CD4-positive, CD25-positive, alpha-beta regulatory T cell (primary cell): ENCODE data around the gene CD28. TPM values are rescaled to one million over a fixed set of nuclear protein-coding genes. Genes with fewer than 3 reads are reported as not detected.
"Not testable (repeated sequence)": the region's sequence is repeated elsewhere in the genome, so short reads cannot be mapped to it uniquely, and the experiment has no call there.

Source experiments
- ATAC-seq, 2 donors: fragments of 150-1000 bp; cut with Tn5 transposase; one replicate each; pipeline ENCODE4 v1.10.0; 2021; ENCODE audit warnings: low read depth in 2 of 2, moderate number of reproducible peaks in 2 of 2, moderate library complexity in 1 of 2
- DNase-seq, 3 donors: peaks; one replicate each; pipeline versions ENCODE4 v3.0.0 to v3.0.0-alpha.2; 2012 to 2022; ENCODE audit warnings: mixed read lengths in 1 of 3
- H3K27ac ChIP-seq: one replicate; pipeline ENCODE4 v1.7.0; 2013; ENCODE audit warnings: mild to moderate bottlenecking, low read length; ENCODE audit not compliant: insufficient read depth, poor library complexity, severe bottlenecking
- H3K27me3 ChIP-seq: one replicate; pipeline ENCODE4 v1.7.0; 2013; ENCODE audit warnings: low read length; ENCODE audit not compliant: control insufficient read depth, insufficient read depth
- H3K36me3 ChIP-seq: one replicate; pipeline ENCODE4 v1.7.0; 2013; ENCODE audit warnings: mild to moderate bottlenecking, low read length, moderate library complexity; ENCODE audit not compliant: control insufficient read depth, insufficient read depth
- H3K4me1 ChIP-seq: 2 replicates; pipeline ENCODE4 v1.7.0; 2013; ENCODE audit warnings: mild to moderate bottlenecking, low read length; ENCODE audit not compliant: insufficient read depth, control insufficient read depth, poor library complexity, severe bottlenecking
- H3K4me3 ChIP-seq: one replicate; pipeline ENCODE4 v1.7.0; 2013; ENCODE audit warnings: low read depth, mild to moderate bottlenecking, low read length, moderate library complexity
- H3K9me3 ChIP-seq, 2 experiments: 1 replicate in 1 of 2; 2 replicates in 1 of 2; pipeline ENCODE4 v1.7.0; 2013; ENCODE audit warnings: low read length in 2 of 2, mild to moderate bottlenecking in 1 of 2, moderate library complexity in 1 of 2; ENCODE audit not compliant: control insufficient read depth in 2 of 2
- H3K27ac Mint-ChIP-seq, 3 donors: one replicate each; pipeline ENCODE4 v1.8.0; 2020 to 2022; ENCODE audit warnings: mild to moderate bottlenecking in 3 of 3, mixed read lengths in 3 of 3, moderate library complexity in 2 of 3
- H3K27me3 Mint-ChIP-seq: one replicate; pipeline ENCODE4 v1.8.0; 2022; ENCODE audit warnings: mild to moderate bottlenecking, mixed read lengths
- H3K36me3 Mint-ChIP-seq: one replicate; pipeline ENCODE4 v1.8.0; 2020; ENCODE audit warnings: mixed read lengths
- H3K4me1 Mint-ChIP-seq, 4 donors: one replicate each; pipeline ENCODE4 v1.8.0; 2020 to 2022; ENCODE audit warnings: mixed read lengths in 4 of 4, mild to moderate bottlenecking in 1 of 4
- H3K4me3 Mint-ChIP-seq, 4 donors: one replicate each; pipeline ENCODE4 v1.8.0; 2020 to 2022; ENCODE audit warnings: mild to moderate bottlenecking in 4 of 4, mixed read lengths in 4 of 4, moderate library complexity in 3 of 4
- H3K9me3 Mint-ChIP-seq, 7 donors: one replicate each; pipeline ENCODE4 v1.8.0; 2020 to 2022; ENCODE audit warnings: mixed read lengths in 7 of 7, mild to moderate bottlenecking in 3 of 7, moderate library complexity in 2 of 7
- polyA plus RNA-seq, 4 donors: library from polyadenylated mRNA; unstranded; fragments of 300-500 nt; fragmentation: Illumina TruSeq; gene quantifications; one replicate each; pipeline ENCODE4 v1.2.3, GENCODE V29; 2021
- total RNA-seq: library from RNA; stranded (reverse); gene quantifications from one replicate; pipeline ENCODE4 v1.2.3, GENCODE V29; 2022

CD28 gene
- total and polyA plus RNA-seq, 5 donors from 2014 or later = 92.6 to 235 (median 143) TPM

GRCh38 chr2:203780231-203780630 is 73.8 kb downstream of the CD28 start:
- no peak for DNase-seq
- H3K4me3 ChIP-seq = no peak overlapping the region
- Mint-ChIP-seq H3K27me3 (no peaks in the 10 kb centered on the region), H3K4me3 (no peak overlapping the region), H3K9me3 (peaks cover 0 to 3% (median 0%) of the 10 kb centered on the region in 7 donors), H3K4me1 (peaks cover 19 to 53% (median 28%) of the 10 kb centered on the region in 4 donors), H3K27ac (peak overlapping the region in 1 of 3 donors; percentile 50), H3K36me3 (peaks cover 7% of the 10 kb centered on the region)
- no peaks in the 10 kb centered on the region for H3K36me3 ChIP-seq
- no peak overlapping the region for H3K27ac ChIP-seq
- ATAC-seq = no peak
- H3K9me3 ChIP-seq = no peaks in the 10 kb centered on the region
- peaks cover 8% of the 10 kb centered on the region for H3K4me1 ChIP-seq
- H3K27me3 ChIP-seq = no peaks in the 10 kb centered on the region

- peaks cover 3% of the 10 kb centered on the region for H3K36me3 Mint-ChIP-seq
- Histone ChIP-seq H3K36me3 (no peaks in the 10 kb centered on the region), H3K9me3 (no peaks in the 10 kb centered on the region), H3K27me3 (no peaks in the 10 kb centered on the region), H3K27ac (no peak overlapping the region), H3K4me3 (no peak overlapping the region), H3K4me1 (peaks cover 8% of the 10 kb centered on the region)
- DNase-seq = no peak
- H3K27me3 Mint-ChIP-seq = no peaks in the 10 kb centered on the region
- peaks cover 0 to 3% (median 0%) of the 10 kb centered on the region in 7 donors for H3K9me3 Mint-ChIP-seq
- H3K4me1 Mint-ChIP-seq = peaks cover 20 to 48% (median 28%) of the 10 kb centered on the region in 4 donors
- H3K27ac Mint-ChIP-seq = peak overlapping the region in 1 of 3 donors; percentile 24
- no peak for ATAC-seq
- H3K4me3 Mint-ChIP-seq = no peak overlapping the region
Measured at GRCh38 chr2:203781151-203781550, 74.7 kb downstream of the CD28 start.

- H3K36me3 Mint-ChIP-seq = peaks cover 3% of the 10 kb centered on the region
- Histone ChIP-seq H3K4me3 (no peak overlapping the region), H3K27me3 (no peaks in the 10 kb centered on the region), H3K27ac (no peak overlapping the region), H3K9me3 (no peaks in the 10 kb centered on the region), H3K36me3 (no peaks in the 10 kb centered on the region), H3K4me1 (peaks cover 8% of the 10 kb centered on the region)
- DNase-seq (peak; percentile 28 to 85 (median 65)), ATAC-seq (peak; percentile 84 to 87)
- H3K4me1 Mint-ChIP-seq = peaks cover 25 to 48% (median 28%) of the 10 kb centered on the region in 4 donors
- H3K27me3 Mint-ChIP-seq = no peaks in the 10 kb centered on the region
- peak overlapping the region; percentile 53 to 81 (median 60) for H3K27ac Mint-ChIP-seq
- peaks cover 0 to 3% (median 0%) of the 10 kb centered on the region in 7 donors for H3K9me3 Mint-ChIP-seq
- no peak overlapping the region for H3K4me3 Mint-ChIP-seq
Measured at GRCh38 chr2:203782262-203782976, 76.0 kb downstream of the CD28 start.

- H3K27me3 Mint-ChIP-seq = no peaks in the 10 kb centered on the region
- H3K9me3 Mint-ChIP-seq = peaks cover 0 to 2% (median 0%) of the 10 kb centered on the region in 7 donors
- ATAC-seq = no peak
- peaks cover 8% of the 10 kb centered on the region for H3K4me1 ChIP-seq
- no peak overlapping the region for H3K27ac ChIP-seq
- no peak for DNase-seq
- peaks cover 3% of the 10 kb centered on the region for H3K36me3 Mint-ChIP-seq
- peak overlapping the region; percentile 56 to 81 (median 58) for H3K27ac Mint-ChIP-seq
- peak overlapping the region in 1 of 4 donors; percentile 41 for H3K4me3 Mint-ChIP-seq
- no peaks in the 10 kb centered on the region for H3K27me3 ChIP-seq
- peaks cover 25 to 48% (median 29%) of the 10 kb centered on the region in 4 donors for H3K4me1 Mint-ChIP-seq
- no peaks in the 10 kb centered on the region for H3K36me3 ChIP-seq
- H3K9me3 ChIP-seq = no peaks in the 10 kb centered on the region
- no peak overlapping the region for H3K4me3 ChIP-seq
Measured at GRCh38 chr2:203783496-203784203, 77.2 kb downstream of the CD28 start.

- not testable (repeated sequence) for H3K36me3 ChIP-seq, H3K9me3 ChIP-seq, H3K4me3 ChIP-seq, H3K36me3 Mint-ChIP-seq, ATAC-seq, H3K27me3 Mint-ChIP-seq, H3K27me3 ChIP-seq, H3K9me3 Mint-ChIP-seq, H3K4me1 ChIP-seq, H3K27ac ChIP-seq
- H3K4me1 Mint-ChIP-seq = peaks cover 22 to 41% (median 26%) of the 10 kb centered on the region in 4 donors
- peak overlapping the region in 2 of 3 donors; percentile 23 to 92 for H3K27ac Mint-ChIP-seq
- peak in 1 of 3 donors; percentile 39 for DNase-seq
- H3K4me3 Mint-ChIP-seq = peak overlapping the region in 3 of 4 donors; percentile 12 to 70 (median 54)
Measured at GRCh38 chr2:203784710-203785270, 78.4 kb downstream of the CD28 start.

GRCh38 chr2:203785391-203786110 is 79.1 kb downstream of the CD28 start:
- H3K4me1 ChIP-seq, ATAC-seq, H3K27ac ChIP-seq, H3K4me3 ChIP-seq, H3K27me3 Mint-ChIP-seq, H3K36me3 Mint-ChIP-seq, H3K9me3 Mint-ChIP-seq, DNase-seq, H3K27ac Mint-ChIP-seq, H3K9me3 ChIP-seq, H3K4me3 Mint-ChIP-seq, H3K27me3 ChIP-seq, H3K36me3 ChIP-seq: not testable (repeated sequence)
- peaks cover 16 to 35% (median 23%) of the 10 kb centered on the region in 4 donors for H3K4me1 Mint-ChIP-seq

- no peak for DNase-seq
- H3K27ac Mint-ChIP-seq = no peak overlapping the region
- H3K9me3 Mint-ChIP-seq = no peaks in the 10 kb centered on the region
- no peak overlapping the region for H3K4me3 Mint-ChIP-seq
- no peaks in the 10 kb centered on the region for H3K36me3 Mint-ChIP-seq
- Histone ChIP-seq H3K4me3 (no peak overlapping the region), H3K27ac (no peak overlapping the region), H3K4me1 (peaks cover 8% of the 10 kb centered on the region), H3K27me3 (no peaks in the 10 kb centered on the region), H3K36me3 (no peaks in the 10 kb centered on the region), H3K9me3 (no peaks in the 10 kb centered on the region)
- no peaks in the 10 kb centered on the region for H3K27me3 Mint-ChIP-seq
- H3K4me1 Mint-ChIP-seq = peaks cover 10 to 24% (median 15%) of the 10 kb centered on the region in 4 donors
- no peak for ATAC-seq
Measured at GRCh38 chr2:203786549-203787351, 80.3 kb downstream of the CD28 start.
